HCT116 (cell line): ENCODE measurements around the gene VPS26A. TPM values are rescaled to one million over a fixed set of nuclear protein-coding genes. Genes with fewer than 3 reads are reported as not detected.

ENCODE experiments used
- ATAC-seq: fragments of 200-7000 bp; cut with Tn5 transposase; 2 replicates; pipeline ENCODE4 v1.9.1; 2020; ENCODE audit warnings: mild to moderate bottlenecking, moderate library complexity
- BruUV-seq: library from RNA; stranded (reverse); fragments of 400-500 nt; replicated peaks from 2 replicates; lab custom pipeline; 2021; lab: Mats Ljungman, UMichigan
- CTCF ChIA-PET: fragments of 300-600 bp; sonication (Branson Sonifier 250); formaldehyde crosslinking; loops from one replicate; lab custom pipeline; 2021; ENCODE audit warnings: antibody characterized with exemption; lab: Charles Lee
- POLR2A ChIA-PET: fragments of 300-600, 350-600 bp; sonication (Branson Sonifier 250); formaldehyde crosslinking; loops from one replicate; lab custom pipeline; 2021; ENCODE audit warnings: antibody characterized with exemption; lab: Charles Lee
- RAD21 ChIA-PET, 2 experiments: fragments of 300-600 bp; sonication (Branson Sonifier 250); formaldehyde crosslinking; loops; one replicate each; lab custom pipeline; 2023; ENCODE audit warnings: low total read pairs in 2 of 2; ENCODE audit not compliant: uncharacterized antibody in 2 of 2, unreplicated experiment in 2 of 2, low non-redundant PET in 1 of 2; lab: Charles Lee
- DNase-seq: peaks from one replicate; pipeline ENCODE4 v3.0.0-alpha.2; 2010; ENCODE audit warnings: low read depth, low spot score
- H2AFZ ChIP-seq: fragments of 200-600 bp; shearing (Covaris generic), sonication (generic); 2 replicates; pipeline ENCODE4 v1.6.1; 2017; ENCODE audit warnings: low read depth, mixed run types, mixed read lengths, antibody characterized with exemption, low read length; ENCODE audit not compliant: poor library complexity, severe bottlenecking
- H3K27ac ChIP-seq: 2 replicates; pipeline ENCODE4 v1.5.1; 2012; ENCODE audit warnings: low read depth, low read length
- H3K27me3 ChIP-seq: fragments of 200-600 bp; sonication (generic); 2 replicates; pipeline ENCODE4 v1.6.1; 2016; ENCODE audit warnings: mixed run types, low read length, mixed read lengths; ENCODE audit not compliant: insufficient read depth
- H3K36me3 ChIP-seq, 2 experiments: fragments of 200-500 bp in 1 of 2; fragments of 200-600 bp in 1 of 2; sonication (Bioruptor generic) in 1 of 2; sonication (generic) in 1 of 2; 2 replicates each; pipeline versions ENCODE4 v1.5.1 to v1.6.1; 2014 to 2016; ENCODE audit warnings: low read length in 2 of 2, inconsistent platforms in 1 of 2, mixed read lengths in 1 of 2, mixed run types in 1 of 2; ENCODE audit not compliant: insufficient read depth in 2 of 2, control insufficient read depth in 1 of 2
- H3K4me1 ChIP-seq, 2 experiments: fragments of 200-600 bp in 1 of 2; sonication (generic) in 1 of 2; 2 replicates each; pipeline versions ENCODE4 v1.5.1 to v1.6.1; 2012 to 2017; ENCODE audit warnings: low read length in 2 of 2, inconsistent platforms in 1 of 2, mild to moderate bottlenecking in 1 of 2, mixed read lengths in 1 of 2, mixed run types in 1 of 2, moderate library complexity in 1 of 2; ENCODE audit not compliant: insufficient read depth in 2 of 2, control insufficient read depth in 1 of 2
- H3K4me2 ChIP-seq: fragments of 200-600 bp; sonication (generic); 2 replicates; pipeline ENCODE4 v1.6.1; 2017; ENCODE audit warnings: mixed run types, low read length, mixed read lengths
- H3K4me3 ChIP-seq, 2 experiments: fragments of 200-600 bp in 1 of 2; sonication (generic) in 1 of 2; replicated peaks in 1 of 2; 2 replicates each; pipeline ENCODE4 v1.5.1; 2011 to 2016; ENCODE audit warnings: low read length in 2 of 2, control low read depth in 1 of 2, low read depth in 1 of 2, mild to moderate bottlenecking in 1 of 2, mixed read lengths in 1 of 2, mixed run types in 1 of 2
- H3K79me2 ChIP-seq: fragments of 200-600 bp; sonication (generic); 2 replicates; pipeline ENCODE4 v1.6.1; 2017; ENCODE audit warnings: mild to moderate bottlenecking, mixed run types, low read length, moderate library complexity, mixed read lengths; ENCODE audit not compliant: insufficient read depth
- H3K9ac ChIP-seq: fragments of 200-600 bp; sonication (generic); 2 replicates; pipeline ENCODE4 v1.6.1; 2016; ENCODE audit warnings: low read length, mixed read lengths
- H3K9me2 ChIP-seq: fragments of 200-600 bp; sonication (generic), shearing (Covaris generic); 2 replicates; pipeline ENCODE4 v1.6.1; 2017; ENCODE audit warnings: mixed run types, mild to moderate bottlenecking, moderate library complexity; ENCODE audit not compliant: insufficient read depth
- H3K9me3 ChIP-seq, 2 experiments: fragments of 200-500 bp in 1 of 2; fragments of 200-600 bp in 1 of 2; sonication (Bioruptor generic) in 1 of 2; sonication (generic) in 1 of 2; 2 replicates each; pipeline ENCODE4 v1.6.1; 2014 to 2017; ENCODE audit warnings: low read length in 2 of 2, mixed read lengths in 2 of 2, inconsistent platforms in 1 of 2, low read depth in 1 of 2, mild to moderate bottlenecking in 1 of 2, mixed run types in 1 of 2, moderate library complexity in 1 of 2; ENCODE audit not compliant: control insufficient read depth in 1 of 2, insufficient read depth in 1 of 2
- H4K20me1 ChIP-seq: fragments of 200-600 bp; sonication (generic), shearing (Covaris generic); 2 replicates; pipeline ENCODE4 v1.6.1; 2017; ENCODE audit warnings: mixed run types, mild to moderate bottlenecking, moderate library complexity; ENCODE audit not compliant: insufficient read depth
- ATF3 ChIP-seq: IDR thresholded peaks from 2 replicates; pipeline ENCODE4 v1.6.1; 2012
- CBX3 ChIP-seq: IDR thresholded peaks from 2 replicates; pipeline ENCODE4 v1.6.1; 2012; ENCODE audit warnings: low read depth
- EGR1 ChIP-seq: IDR thresholded peaks from 2 replicates; pipeline ENCODE4 v1.6.1; 2012; ENCODE audit warnings: low read depth
- EZH2phosphoT487 ChIP-seq: fragments of 200-600 bp; IDR thresholded peaks from 2 replicates; pipeline ENCODE4 v1.6.1; 2018; ENCODE audit warnings: antibody characterized with exemption, borderline replicate concordance
- FOSL1 ChIP-seq: IDR thresholded peaks from 2 replicates; pipeline ENCODE4 v1.6.1; 2012; ENCODE audit warnings: low read depth
- POLR2A ChIP-seq: IDR thresholded peaks from 2 replicates; pipeline ENCODE4 v1.7.0; 2011; ENCODE audit warnings: borderline replicate concordance; ENCODE audit not compliant: insufficient read depth, insufficient read length; ENCODE audit errors: extremely low read depth
- RAD21 ChIP-seq: IDR thresholded peaks from 2 replicates; pipeline ENCODE4 v1.6.1; 2012; ENCODE audit warnings: low read depth, mild to moderate bottlenecking
- REST ChIP-seq: IDR thresholded peaks from 2 replicates; pipeline ENCODE4 v1.6.1; 2012; ENCODE audit warnings: low read depth
- TCF7L2 ChIP-seq: IDR thresholded peaks from 2 replicates; pipeline ENCODE4 v1.7.0; 2011; ENCODE audit warnings: borderline replicate concordance, inconsistent platforms; ENCODE audit not compliant: insufficient read depth, insufficient read length; ENCODE audit errors: extremely low read depth
- YY1 ChIP-seq: IDR thresholded peaks from 2 replicates; pipeline ENCODE4 v1.6.1; 2011; ENCODE audit warnings: low read length, low read depth, moderate library complexity, mild to moderate bottlenecking; ENCODE audit not compliant: insufficient replicate concordance; ENCODE audit errors: extremely low read depth
- ZNF274 ChIP-seq: fragments of 200-500 bp; sonication (Bioruptor generic); IDR thresholded peaks from 2 replicates; pipeline ENCODE4 v1.6.1; 2014; ENCODE audit warnings: mild to moderate bottlenecking, low read depth, low read length, inconsistent platforms
- intact Hi-C: fragments of 100-400 bp; cut with micrococcal nuclease; formaldehyde crosslinking; loops from 2 replicates; pipeline ENCODE4 v1.10.0; 2022
- total RNA-seq: library from RNA; stranded (reverse); gene quantifications from one replicate; pipeline ENCODE4 v1.2.1, GENCODE V29; 2021; ENCODE audit not compliant: unreplicated experiment

The VPS26A gene
- total RNA-seq, 1 experiment from 2014 or later, result 65.1 TPM

DNA sequence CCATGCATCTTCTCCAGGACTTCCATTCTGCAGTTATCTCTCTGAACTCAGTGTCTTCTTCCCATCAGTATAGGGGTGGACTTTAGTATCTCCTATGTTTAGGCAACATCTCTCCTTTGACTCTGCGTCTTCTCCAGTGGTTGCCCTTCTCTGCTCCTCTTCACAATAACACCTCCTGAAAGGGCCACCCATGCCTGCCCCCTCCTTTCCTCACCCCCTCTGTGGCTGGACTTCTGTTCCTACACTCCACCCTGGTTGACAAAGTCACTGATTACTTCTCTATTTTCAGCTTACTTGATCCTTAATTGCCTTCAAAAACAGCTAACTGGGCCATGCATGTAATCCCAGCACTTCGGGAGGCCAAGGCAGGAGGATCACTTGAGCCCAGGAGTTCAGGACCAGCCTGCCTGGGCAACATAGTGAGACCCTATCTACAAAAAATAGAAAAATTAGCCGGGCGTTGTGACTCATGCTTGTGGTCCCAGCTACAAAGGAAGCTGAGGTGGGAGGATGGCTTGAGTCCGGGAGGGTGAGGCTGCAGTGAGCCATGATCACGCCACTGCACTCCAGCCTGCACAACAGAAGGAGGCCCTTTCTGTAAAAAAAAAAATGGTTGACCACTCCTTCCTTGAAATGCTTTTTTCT lies 22.4 kb upstream of the VPS26A start:
- Histone ChIP-seq H3K4me3 (no peak overlapping the region), H2AFZ (no peak overlapping the region), H3K9ac (no peak overlapping the region), H4K20me1 (no peaks in the 10 kb centered on the region), H3K27me3 (no peaks in the 10 kb centered on the region), H3K36me3 (no peaks in the 10 kb centered on the region), H3K27ac (no peak overlapping the region), H3K9me3 (no peaks in the 10 kb centered on the region), H3K79me2 (no peaks in the 10 kb centered on the region), H3K9me2 (no peaks in the 10 kb centered on the region), H3K4me1 (no peaks in the 10 kb centered on the region), H3K4me2 (no peak overlapping the region)
- ChIA-PET POLR2A (no interaction called here), CTCF (no interaction called here), RAD21 (no interaction called here)
- no peak for ATAC-seq
- no peak for DNase-seq
- intact Hi-C loops, result no loop called here
- TF ChIP-seq FOSL1, result no peak
- no peak for TF ChIP-seq ZNF274
- no peak for TF ChIP-seq ATF3
- no peak for TF ChIP-seq RAD21
- no peak for TF ChIP-seq EZH2phosphoT487
- no peak for TF ChIP-seq EGR1
- no TSS peak for BruUV-seq

DNA sequence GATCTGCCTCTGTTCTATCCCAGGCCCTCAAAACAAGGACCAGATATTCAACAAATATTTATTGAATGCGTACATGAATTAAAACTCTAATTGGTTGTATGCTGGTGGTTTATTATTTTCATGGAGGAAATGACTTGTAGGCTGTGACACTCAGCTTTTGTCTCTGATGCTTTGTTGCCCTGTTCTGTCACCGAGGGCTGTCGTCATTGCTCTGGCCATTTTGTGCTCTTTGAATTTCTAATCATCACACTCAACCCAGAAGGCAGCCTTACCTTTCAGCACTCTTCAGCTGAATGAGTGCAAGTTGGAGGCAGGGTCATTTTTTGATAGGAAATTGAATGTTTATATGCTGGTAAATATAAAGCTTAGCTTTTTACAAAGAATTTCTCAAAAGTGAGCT lies 21.5 kb upstream of the VPS26A start:
- Histone ChIP-seq H3K9me2 (no peaks in the 10 kb centered on the region), H3K9me3 (no peaks in the 10 kb centered on the region), H3K9ac (no peak overlapping the region), H3K36me3 (no peaks in the 10 kb centered on the region), H3K79me2 (no peaks in the 10 kb centered on the region)
- BruUV-seq, result no TSS peak
- ATAC-seq (no peak), DNase-seq (no peak)
- RAD21 ChIA-PET, result no interaction called here
- TF ChIP-seq POLR2A (no peak), TCF7L2 (no peak), YY1 (no peak), REST (no peak), ZNF274 (no peak), ATF3 (no peak), CBX3 (no peak)
- TF ChIP-seq, all 23 proteins: peak for 0
- CTCF ChIA-PET, result no interaction called here
- H3K27ac ChIP-seq, result no peak overlapping the region
- no peaks in the 10 kb centered on the region for H3K4me1 ChIP-seq
- no peaks in the 10 kb centered on the region for H3K27me3 ChIP-seq
- POLR2A ChIA-PET, result no interaction called here
- H2AFZ ChIP-seq, result no peak overlapping the region
- H4K20me1 ChIP-seq, result no peaks in the 10 kb centered on the region
- intact Hi-C loops, result no loop called here
- H3K4me3 ChIP-seq, result no peak overlapping the region
- H3K4me2 ChIP-seq, result no peak overlapping the region
